Activated naive CD8-positive, alpha-beta T cell treated with anti-CD3 and anti-CD28 coated beads for 36 hours (primary cell): Measurements from ENCODE around the gene MALT1. TPM values are rescaled to one million over a fixed set of nuclear protein-coding genes. Genes with fewer than 3 reads are reported as not detected.

Experiments used
- DNase-seq: peaks from one replicate; pipeline ENCODE4 v3.0.0; 2021
- H3K27ac Mint-ChIP-seq: one replicate; pipeline ENCODE4 v1.8.0; 2022; ENCODE audit warnings: mild to moderate bottlenecking, moderate library complexity, mixed read lengths
- H3K27me3 Mint-ChIP-seq: one replicate; pipeline ENCODE4 v1.8.0; 2022; ENCODE audit warnings: mild to moderate bottlenecking, mixed read lengths
- H3K36me3 Mint-ChIP-seq: one replicate; pipeline ENCODE4 v1.8.0; 2021; ENCODE audit warnings: mild to moderate bottlenecking, mixed read lengths
- H3K4me1 Mint-ChIP-seq: one replicate; pipeline ENCODE4 v1.8.0; 2021; ENCODE audit warnings: mixed read lengths
- H3K4me3 Mint-ChIP-seq: one replicate; pipeline ENCODE4 v1.8.0; 2022; ENCODE audit warnings: mild to moderate bottlenecking, moderate library complexity, mixed read lengths
- H3K9me3 Mint-ChIP-seq: one replicate; pipeline ENCODE4 v1.8.0; 2022; ENCODE audit warnings: mixed read lengths
- total RNA-seq, 2 experiments: library from RNA; stranded (reverse); gene quantifications; one replicate each; pipeline ENCODE4 v1.2.3, GENCODE V29; 2021

Gene MALT1
- total RNA-seq, 2 experiments from 2014 or later = 46.2 to 46.5 TPM

- Mint-ChIP-seq H3K27ac (peak overlapping the region; percentile 93), H3K4me3 (peak overlapping the region; percentile 32), H3K9me3 (peaks cover 26% of the 10 kb centered on the region), H3K27me3 (no peaks in the 10 kb centered on the region), H3K4me1 (peaks cover 82% of the 10 kb centered on the region), H3K36me3 (peaks cover 62% of the 10 kb centered on the region)
- DNase-seq = no peak
Observed at GRCh38 chr18:58692422-58693185, 21.3 kb downstream of the MALT1 start.

GRCh38 chr18:58694221-58694620 lies 23.0 kb downstream of the MALT1 start:
- peaks cover 48% of the 10 kb centered on the region for H3K36me3 Mint-ChIP-seq
- H3K9me3 Mint-ChIP-seq = peaks cover 25% of the 10 kb centered on the region
- H3K4me1 Mint-ChIP-seq = peaks cover 73% of the 10 kb centered on the region
- DNase-seq = no peak
- no peak overlapping the region for H3K4me3 Mint-ChIP-seq
- H3K27ac Mint-ChIP-seq = peak overlapping the region; percentile 93
- H3K27me3 Mint-ChIP-seq = no peaks in the 10 kb centered on the region

GRCh38 chr18:58694720-58695468 lies 23.6 kb downstream of the MALT1 start:
- H3K36me3 Mint-ChIP-seq = peaks cover 42% of the 10 kb centered on the region
- peaks cover 19% of the 10 kb centered on the region for H3K9me3 Mint-ChIP-seq
- H3K4me3 Mint-ChIP-seq = peak overlapping the region; percentile 9
- DNase-seq = no peak
- peaks cover 68% of the 10 kb centered on the region for H3K4me1 Mint-ChIP-seq
- H3K27me3 Mint-ChIP-seq = no peaks in the 10 kb centered on the region
- peak overlapping the region; percentile 93 for H3K27ac Mint-ChIP-seq

- Mint-ChIP-seq H3K27me3 (no peaks in the 10 kb centered on the region), H3K27ac (peak overlapping the region; percentile 93), H3K9me3 (peaks cover 15% of the 10 kb centered on the region), H3K36me3 (peaks cover 34% of the 10 kb centered on the region), H3K4me3 (peak overlapping the region; percentile 68), H3K4me1 (peaks cover 62% of the 10 kb centered on the region)
- DNase-seq = peak; percentile 37
Observed at GRCh38 chr18:58695772-58696171, 24.5 kb downstream of the MALT1 start.

GRCh38 chr18:58697146-58697545 lies 25.9 kb downstream of the MALT1 start:
- peak overlapping the region; percentile 70 for H3K4me3 Mint-ChIP-seq
- no peaks in the 10 kb centered on the region for H3K27me3 Mint-ChIP-seq
- DNase-seq = no peak
- H3K4me1 Mint-ChIP-seq = peaks cover 61% of the 10 kb centered on the region
- peaks cover 16% of the 10 kb centered on the region for H3K9me3 Mint-ChIP-seq
- H3K27ac Mint-ChIP-seq = no peak overlapping the region
- peaks cover 40% of the 10 kb centered on the region for H3K36me3 Mint-ChIP-seq

- DNase-seq = no peak
- peaks cover 20% of the 10 kb centered on the region for H3K9me3 Mint-ChIP-seq
- H3K36me3 Mint-ChIP-seq = peaks cover 54% of the 10 kb centered on the region
- peaks cover 51% of the 10 kb centered on the region for H3K4me1 Mint-ChIP-seq
- no peaks in the 10 kb centered on the region for H3K27me3 Mint-ChIP-seq
- H3K27ac Mint-ChIP-seq = no peak overlapping the region
- no peak overlapping the region for H3K4me3 Mint-ChIP-seq
Observed at GRCh38 chr18:58698701-58699193, 27.5 kb downstream of the MALT1 start.

GRCh38 chr18:58699551-58699950 lies 28.3 kb downstream of the MALT1 start:
- Mint-ChIP-seq H3K27ac (no peak overlapping the region), H3K27me3 (no peaks in the 10 kb centered on the region), H3K4me3 (no peak overlapping the region), H3K4me1 (peaks cover 46% of the 10 kb centered on the region), H3K9me3 (peaks cover 19% of the 10 kb centered on the region), H3K36me3 (peaks cover 56% of the 10 kb centered on the region)
- no peak for DNase-seq

- Mint-ChIP-seq H3K27ac (no peak overlapping the region), H3K4me3 (no peak overlapping the region), H3K27me3 (no peaks in the 10 kb centered on the region), H3K4me1 (peaks cover 40% of the 10 kb centered on the region), H3K36me3 (peaks cover 55% of the 10 kb centered on the region), H3K9me3 (peaks cover 16% of the 10 kb centered on the region)
- no peak for DNase-seq
Observed at GRCh38 chr18:58700209-58700608, 28.9 kb downstream of the MALT1 start.

- peak overlapping the region; percentile 46 for H3K27ac Mint-ChIP-seq
- no peak for DNase-seq
- peaks cover 55% of the 10 kb centered on the region for H3K36me3 Mint-ChIP-seq
- H3K4me1 Mint-ChIP-seq = peaks cover 46% of the 10 kb centered on the region
- H3K4me3 Mint-ChIP-seq = no peak overlapping the region
- no peaks in the 10 kb centered on the region for H3K27me3 Mint-ChIP-seq
- H3K9me3 Mint-ChIP-seq = no peaks in the 10 kb centered on the region
Observed at GRCh38 chr18:58712930-58713329, 41.7 kb downstream of the MALT1 start.

GRCh38 chr18:58714259-58714658 lies 43.0 kb downstream of the MALT1 start:
- no peaks in the 10 kb centered on the region for H3K27me3 Mint-ChIP-seq
- H3K9me3 Mint-ChIP-seq = no peaks in the 10 kb centered on the region
- peak overlapping the region; percentile 88 for H3K27ac Mint-ChIP-seq
- DNase-seq = no peak
- peaks cover 55% of the 10 kb centered on the region for H3K36me3 Mint-ChIP-seq
- H3K4me3 Mint-ChIP-seq = peak overlapping the region; percentile 29
- H3K4me1 Mint-ChIP-seq = peaks cover 49% of the 10 kb centered on the region

GRCh38 chr18:58714821-58715220 lies 43.6 kb downstream of the MALT1 start:
- H3K4me1 Mint-ChIP-seq = peaks cover 53% of the 10 kb centered on the region
- no peak for DNase-seq
- peak overlapping the region; percentile 88 for H3K27ac Mint-ChIP-seq
- H3K4me3 Mint-ChIP-seq = no peak overlapping the region
- no peaks in the 10 kb centered on the region for H3K27me3 Mint-ChIP-seq
- H3K9me3 Mint-ChIP-seq = no peaks in the 10 kb centered on the region
- H3K36me3 Mint-ChIP-seq = peaks cover 51% of the 10 kb centered on the region

- no peak for DNase-seq
- H3K27me3 Mint-ChIP-seq = no peaks in the 10 kb centered on the region
- no peaks in the 10 kb centered on the region for H3K9me3 Mint-ChIP-seq
- H3K36me3 Mint-ChIP-seq = peaks cover 56% of the 10 kb centered on the region
- H3K4me1 Mint-ChIP-seq = peaks cover 56% of the 10 kb centered on the region
- no peak overlapping the region for H3K4me3 Mint-ChIP-seq
- H3K27ac Mint-ChIP-seq = peak overlapping the region; percentile 88
Observed at GRCh38 chr18:58715540-58715939, 44.3 kb downstream of the MALT1 start.

- DNase-seq = no peak
- H3K4me3 Mint-ChIP-seq = peak overlapping the region; percentile 42
- H3K4me1 Mint-ChIP-seq = peaks cover 58% of the 10 kb centered on the region
- peaks cover 57% of the 10 kb centered on the region for H3K36me3 Mint-ChIP-seq
- H3K27me3 Mint-ChIP-seq = no peaks in the 10 kb centered on the region
- H3K27ac Mint-ChIP-seq = peak overlapping the region; percentile 88
- H3K9me3 Mint-ChIP-seq = no peaks in the 10 kb centered on the region
Observed at GRCh38 chr18:58716060-58716756, 44.9 kb downstream of the MALT1 start.

GRCh38 chr18:58721566-58722239 lies 50.4 kb downstream of the MALT1 start:
- no peak overlapping the region for H3K4me3 Mint-ChIP-seq
- H3K27me3 Mint-ChIP-seq = no peaks in the 10 kb centered on the region
- no peak overlapping the region for H3K27ac Mint-ChIP-seq
- H3K9me3 Mint-ChIP-seq = no peaks in the 10 kb centered on the region
- H3K4me1 Mint-ChIP-seq = peaks cover 27% of the 10 kb centered on the region
- DNase-seq = no peak
- peaks cover 44% of the 10 kb centered on the region for H3K36me3 Mint-ChIP-seq
